ENCODE data around the gene TSPAN3. TPM values are rescaled to one million over a fixed set of nuclear protein-coding genes. Genes with fewer than 3 reads are reported as not detected.

TSPAN3 gene
- total RNA-seq, 6 donors from 2014 or later: 97.4 to 742 (median 396) TPM

DNA sequence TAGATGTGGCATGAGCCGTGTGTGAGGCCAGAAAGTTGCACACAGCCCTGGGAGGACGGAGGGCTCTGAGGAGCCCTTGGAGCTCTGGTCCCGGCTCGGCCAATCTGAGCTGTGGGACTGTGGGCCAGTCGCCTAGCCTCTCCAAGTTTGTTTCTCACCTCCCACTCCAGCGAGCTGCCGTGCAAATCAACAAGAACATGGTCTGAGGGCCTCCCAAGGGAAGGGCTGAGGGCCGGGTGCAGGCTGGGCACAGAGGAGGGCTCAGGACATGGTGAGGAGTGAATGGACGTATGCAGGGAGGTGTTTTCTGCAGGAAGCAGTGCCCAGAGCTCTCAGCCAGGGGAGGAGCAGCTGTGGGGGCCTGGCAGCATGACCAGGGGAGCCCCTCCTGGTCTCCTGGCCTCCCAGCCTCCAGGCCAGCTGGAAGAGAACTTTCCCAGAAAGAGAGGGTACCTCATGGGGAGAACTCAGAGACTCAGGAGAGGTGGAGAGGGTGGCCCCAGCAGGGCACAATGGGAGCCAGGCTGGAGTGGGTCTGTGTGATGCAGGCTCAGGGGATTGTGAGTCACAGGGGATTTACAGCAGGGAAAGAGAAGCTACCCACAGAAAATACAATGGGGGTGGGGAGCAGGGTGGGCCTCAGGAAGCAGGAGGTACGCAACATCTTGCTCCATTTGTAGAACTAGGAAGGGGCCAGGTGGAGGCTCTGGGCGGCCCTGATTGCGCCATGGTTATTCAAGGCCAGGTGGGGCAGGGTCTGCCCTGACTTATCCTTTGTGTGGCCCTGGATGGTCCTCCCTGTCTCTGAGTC, 51.2 kb downstream of the TSPAN3 start:
- H3K9me3 ChIP-seq: no peaks in the 10 kb centered on the region
- DNase-seq: no peak
- no peaks in the 10 kb centered on the region for H3K36me3 ChIP-seq
- H3K4me1 ChIP-seq: peaks cover 4 to 25% (median 14%) of the 10 kb centered on the region in 4 donors
- no peak for ATAC-seq (ENCODE audit: low FRiP score in 2 of 2)
- WGBS, 2 donors: 70 to 71% methylated on average over 10 to 12 of the region's 12 CpGs
- peak overlapping the region in 1 of 4 donors; percentile 12 for H3K27ac ChIP-seq
- no peaks in the 10 kb centered on the region for H3K27me3 ChIP-seq
- H3K4me3 ChIP-seq: no peak overlapping the region
- TF ChIP-seq, protein P1, sequence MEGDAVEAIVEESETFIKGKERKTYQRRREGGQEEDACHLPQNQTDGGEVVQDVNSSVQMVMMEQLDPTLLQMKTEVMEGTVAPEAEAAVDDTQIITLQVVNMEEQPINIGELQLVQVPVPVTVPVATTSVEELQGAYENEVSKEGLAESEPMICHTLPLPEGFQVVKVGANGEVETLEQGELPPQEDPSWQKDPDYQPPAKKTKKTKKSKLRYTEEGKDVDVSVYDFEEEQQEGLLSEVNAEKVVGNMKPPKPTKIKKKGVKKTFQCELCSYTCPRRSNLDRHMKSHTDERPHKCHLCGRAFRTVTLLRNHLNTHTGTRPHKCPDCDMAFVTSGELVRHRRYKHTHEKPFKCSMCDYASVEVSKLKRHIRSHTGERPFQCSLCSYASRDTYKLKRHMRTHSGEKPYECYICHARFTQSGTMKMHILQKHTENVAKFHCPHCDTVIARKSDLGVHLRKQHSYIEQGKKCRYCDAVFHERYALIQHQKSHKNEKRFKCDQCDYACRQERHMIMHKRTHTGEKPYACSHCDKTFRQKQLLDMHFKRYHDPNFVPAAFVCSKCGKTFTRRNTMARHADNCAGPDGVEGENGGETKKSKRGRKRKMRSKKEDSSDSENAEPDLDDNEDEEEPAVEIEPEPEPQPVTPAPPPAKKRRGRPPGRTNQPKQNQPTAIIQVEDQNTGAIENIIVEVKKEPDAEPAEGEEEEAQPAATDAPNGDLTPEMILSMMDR (IDR thresholded peaks at IDR 0.05): no peak
- TF ChIP-seq POLR2AphosphoS5 (IDR thresholded peaks at IDR 0.05) (no peak), EP300 (IDR thresholded peaks at IDR 0.05) (no peak), POLR2A (IDR thresholded peaks at IDR 0.05) (no peak)

DNA sequence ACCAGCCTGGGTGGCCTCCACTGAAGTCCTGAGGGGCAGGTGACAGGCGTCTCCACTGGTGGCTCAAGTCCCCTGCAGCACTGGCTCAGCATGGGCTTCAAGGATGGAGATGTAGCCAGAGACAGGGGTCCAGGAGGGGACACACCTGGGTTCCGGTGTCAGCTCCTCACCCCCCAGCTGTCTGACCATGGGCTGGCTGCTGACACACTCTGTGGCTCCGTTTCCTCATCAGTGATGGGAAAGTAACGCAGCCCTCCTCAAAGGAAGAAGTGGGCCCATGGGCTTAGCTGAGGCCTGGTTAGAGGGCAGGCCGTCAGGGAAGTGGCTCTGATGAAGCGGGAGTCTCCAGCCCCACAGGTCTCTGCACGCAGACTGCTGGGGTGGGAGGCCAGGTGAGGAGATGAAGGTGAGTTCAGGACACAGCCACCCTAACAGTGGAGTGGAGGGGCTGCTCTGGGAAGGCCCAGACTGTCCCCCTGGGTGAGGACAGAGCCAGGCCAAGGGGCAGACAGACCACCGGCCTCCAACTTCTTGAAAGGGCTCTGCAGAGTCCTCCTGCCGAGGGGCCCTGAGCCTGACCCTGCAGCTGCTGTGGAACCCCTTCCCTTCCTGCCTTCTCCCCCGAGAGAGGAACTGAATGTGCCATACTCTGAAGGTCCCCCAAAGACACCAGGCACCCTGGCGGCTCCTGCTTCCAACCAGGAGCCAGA, 52.0 kb downstream of the TSPAN3 start:
- no peak for ATAC-seq (ENCODE audit: low FRiP score in 2 of 2)
- no peak for TF ChIP-seq POLR2AphosphoS5 (IDR thresholded peaks at IDR 0.05)
- TF ChIP-seq POLR2A (IDR thresholded peaks at IDR 0.05): no peak
- TF ChIP-seq, protein P1 (IDR thresholded peaks at IDR 0.05): no peak
- no peak for TF ChIP-seq EP300 (IDR thresholded peaks at IDR 0.05)
- Histone ChIP-seq H3K4me3 (no peak overlapping the region), H3K27me3 (no peaks in the 10 kb centered on the region), H3K4me1 (peaks cover 4 to 27% (median 15%) of the 10 kb centered on the region in 4 donors), H3K36me3 (no peaks in the 10 kb centered on the region), H3K27ac (peak overlapping the region in 2 of 4 donors; percentile 12 to 39), H3K9me3 (no peaks in the 10 kb centered on the region)
- DNase-seq: no peak
- 73 to 77% methylated on average over 4 to 11 of the region's 11 CpGs for WGBS, 2 donors

DNA sequence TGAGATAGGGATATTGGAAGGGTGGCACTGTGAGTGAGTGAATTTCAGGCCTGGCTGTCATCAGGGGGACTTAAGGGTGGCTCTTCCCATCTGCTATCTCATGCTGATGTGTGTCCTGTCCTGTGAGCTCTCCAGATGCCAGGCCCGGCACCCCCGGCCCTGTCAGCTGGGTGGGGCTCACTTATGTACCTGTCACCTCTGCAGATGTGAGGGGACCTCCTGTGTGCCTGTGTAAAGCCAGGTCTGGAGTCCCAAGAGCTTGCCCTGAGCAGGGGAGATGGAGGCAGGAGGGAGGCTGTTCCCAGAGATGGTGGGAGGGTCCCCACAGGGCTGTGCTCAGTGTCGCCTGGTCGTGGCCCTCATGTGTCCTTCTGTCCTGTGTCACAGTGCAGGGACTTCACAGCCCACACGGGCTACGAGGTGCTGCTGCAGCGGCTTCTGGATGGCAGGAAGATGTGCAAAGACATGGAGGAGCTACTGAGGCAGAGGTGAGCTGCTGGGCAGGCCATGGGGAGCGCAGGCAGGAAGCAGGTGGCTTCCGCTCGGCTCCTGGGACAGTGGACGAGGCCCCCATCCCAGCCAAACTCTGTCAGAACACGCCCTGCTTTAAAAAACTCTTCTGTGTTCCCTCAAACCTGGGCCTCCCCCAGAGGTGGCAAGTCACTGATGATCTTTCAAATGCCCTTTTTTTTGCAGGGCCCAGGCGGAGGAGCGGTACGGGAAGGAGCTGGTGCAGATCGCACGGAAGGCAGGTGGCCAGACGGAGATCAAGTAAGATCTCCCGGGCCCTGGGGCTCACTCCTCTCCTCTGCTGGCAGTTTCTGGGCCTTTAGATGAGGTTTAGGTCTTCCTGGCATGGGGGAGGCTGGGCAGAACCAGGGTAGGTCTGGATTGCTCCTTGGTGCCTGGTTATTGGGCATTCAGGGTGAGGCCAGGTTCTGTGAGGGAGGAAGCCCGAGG, 52.9 kb downstream of the TSPAN3 start:
- Histone ChIP-seq H3K27ac (no peak overlapping the region), H3K9me3 (no peaks in the 10 kb centered on the region), H3K36me3 (no peaks in the 10 kb centered on the region), H3K4me3 (no peak overlapping the region), H3K4me1 (peaks cover 4 to 27% (median 20%) of the 10 kb centered on the region in 4 donors), H3K27me3 (no peaks in the 10 kb centered on the region)
- WGBS, 2 donors: 89 to 98% methylated on average over 9 to 19 of the region's 20 CpGs
- ATAC-seq (ENCODE audit: low FRiP score in 2 of 2) (no peak), DNase-seq (no peak)
- no peak for TF ChIP-seq EP300 (IDR thresholded peaks at IDR 0.05)
- TF ChIP-seq, protein P1 (IDR thresholded peaks at IDR 0.05): no peak
- TF ChIP-seq POLR2A (IDR thresholded peaks at IDR 0.05): no peak
- TF ChIP-seq POLR2AphosphoS5 (IDR thresholded peaks at IDR 0.05): no peak

DNA sequence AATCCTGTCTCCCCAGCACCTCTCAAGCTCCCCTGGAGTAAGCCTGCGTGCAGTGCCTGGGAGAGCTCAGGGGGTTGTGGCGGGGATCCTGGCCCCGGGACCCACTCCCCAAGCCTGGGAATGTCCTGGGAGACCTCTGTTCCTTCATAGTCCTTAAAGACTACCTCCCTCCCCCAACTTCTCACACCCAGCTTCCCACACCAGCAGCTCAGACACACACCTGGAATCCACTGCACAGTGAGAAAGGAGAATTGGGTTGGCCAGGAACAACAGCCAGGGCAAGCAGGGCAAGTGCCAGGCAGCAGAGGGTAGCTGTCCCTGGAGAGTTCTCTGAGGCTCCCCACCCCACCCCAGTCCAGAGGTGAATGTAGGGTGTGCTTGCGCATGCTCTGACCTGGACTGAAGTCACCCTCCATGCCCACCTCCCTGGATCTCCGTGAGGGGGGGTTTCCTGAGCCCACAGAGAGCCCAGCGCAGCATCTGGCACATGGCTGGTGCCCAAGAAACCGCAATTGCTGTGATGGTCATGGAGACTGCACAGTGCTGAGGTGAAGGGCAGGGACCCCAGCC, 53.7 kb downstream of the TSPAN3 start:
- Histone ChIP-seq H3K27me3 (no peaks in the 10 kb centered on the region), H3K27ac (no peak overlapping the region), H3K4me3 (no peak overlapping the region), H3K4me1 (peaks cover 4 to 27% (median 20%) of the 10 kb centered on the region in 4 donors), H3K9me3 (no peaks in the 10 kb centered on the region), H3K36me3 (no peaks in the 10 kb centered on the region)
- WGBS, 2 donors: 79 to 85% methylated on average over 4 to 7 of the region's 7 CpGs
- TF ChIP-seq, protein P1 (IDR thresholded peaks at IDR 0.05): no peak
- TF ChIP-seq EP300 (IDR thresholded peaks at IDR 0.05) (no peak), POLR2A (IDR thresholded peaks at IDR 0.05) (no peak), POLR2AphosphoS5 (IDR thresholded peaks at IDR 0.05) (no peak)
- DNase-seq: no peak
- no peak for ATAC-seq (ENCODE audit: low FRiP score in 2 of 2)
